Measurements from ENCODE around the gene RAB44. TPM values are rescaled to one million over a fixed set of nuclear protein-coding genes. Genes with fewer than 3 reads are reported as not detected.

RAB44 gene
- total RNA-seq, 1 experiment from 2014 or later = not detected

GRCh38 chr6:36717231-36717825 lies 19.7 kb downstream of the RAB44 start:
- Mint-ChIP-seq H3K9me3 (ENCODE audit: unreplicated experiment) (no peaks in the 10 kb centered on the region), H3K27me3 (ENCODE audit: insufficient read depth, unreplicated experiment) (no peaks in the 10 kb centered on the region), H3K27ac (ENCODE audit: unreplicated experiment) (no peak overlapping the region), H3K36me3 (ENCODE audit: insufficient read depth, unreplicated experiment) (no peaks in the 10 kb centered on the region), H3K4me1 (ENCODE audit: low read depth, unreplicated experiment) (no peaks in the 10 kb centered on the region), H3K4me3 (ENCODE audit: unreplicated experiment) (no peak overlapping the region)
- H3K27me3 ChIP-seq (replicated peaks; ENCODE audit: control insufficient read depth, insufficient read depth, low read length) = no peaks in the 10 kb centered on the region
- intact Hi-C loops (cut with micrococcal nuclease; ENCODE audit: unreplicated experiment) = no loop called here
- POLR2A ChIA-PET = no interaction called here
- peak in 1 of 2 experiments; percentile 21 for DNase-seq
- H3K9me3 ChIP-seq = no peaks in the 10 kb centered on the region
- H3K36me3 ChIP-seq (ENCODE audit: control insufficient read depth, insufficient read depth, low read length) = no peaks in the 10 kb centered on the region
- no peak overlapping the region for H3K4me3 ChIP-seq (ENCODE audit: low read depth, low read length)
- no TSS peak for BruUV-seq (replicated peaks)
- no peaks in the 10 kb centered on the region for H3K4me1 ChIP-seq
- CTCF ChIA-PET = no interaction called here
- no peak for TF ChIP-seq CTCF (IDR thresholded peaks at IDR 0.05; ENCODE audit: insufficient read depth in 1 of 2, low read depth in 1 of 2, low read length in 1 of 2, severe bottlenecking in 1 of 2, unreplicated experiment in 1 of 2)

GRCh38 chr6:36717871-36718540 lies 20.4 kb downstream of the RAB44 start:
- Mint-ChIP-seq H3K9me3 (ENCODE audit: unreplicated experiment) (no peaks in the 10 kb centered on the region), H3K4me1 (ENCODE audit: low read depth, unreplicated experiment) (no peaks in the 10 kb centered on the region), H3K27ac (ENCODE audit: unreplicated experiment) (no peak overlapping the region), H3K27me3 (ENCODE audit: insufficient read depth, unreplicated experiment) (no peaks in the 10 kb centered on the region), H3K36me3 (ENCODE audit: insufficient read depth, unreplicated experiment) (no peaks in the 10 kb centered on the region), H3K4me3 (ENCODE audit: unreplicated experiment) (no peak overlapping the region)
- no peak for TF ChIP-seq CTCF (IDR thresholded peaks at IDR 0.05; ENCODE audit: insufficient read depth in 1 of 2, low read depth in 1 of 2, low read length in 1 of 2, severe bottlenecking in 1 of 2, unreplicated experiment in 1 of 2)
- Histone ChIP-seq H3K4me3 (ENCODE audit: low read depth, low read length) (no peak overlapping the region), H3K9me3 (no peaks in the 10 kb centered on the region), H3K27me3 (replicated peaks; ENCODE audit: control insufficient read depth, insufficient read depth, low read length) (no peaks in the 10 kb centered on the region), H3K4me1 (no peaks in the 10 kb centered on the region), H3K36me3 (ENCODE audit: control insufficient read depth, insufficient read depth, low read length) (no peaks in the 10 kb centered on the region)
- ChIA-PET POLR2A (no interaction called here), CTCF (no interaction called here)
- intact Hi-C loops (cut with micrococcal nuclease; ENCODE audit: unreplicated experiment) = no loop called here
- BruUV-seq (replicated peaks) = no TSS peak
- peak in 1 of 2 experiments; percentile 18 for DNase-seq

- no peak for TF ChIP-seq CTCF (IDR thresholded peaks at IDR 0.05; ENCODE audit: insufficient read depth in 1 of 2, low read depth in 1 of 2, low read length in 1 of 2, severe bottlenecking in 1 of 2, unreplicated experiment in 1 of 2)
- H3K9me3 Mint-ChIP-seq (ENCODE audit: unreplicated experiment) = no peaks in the 10 kb centered on the region
These were observed 20.9 kb downstream of the RAB44 start for GRCh38 chr6:36718560-36718959.

More at GRCh38 chr6:36718560-36718959, 20.9 kb downstream of the RAB44 start:
- no peaks in the 10 kb centered on the region for H3K36me3 Mint-ChIP-seq (ENCODE audit: insufficient read depth, unreplicated experiment)
- H3K9me3 ChIP-seq = no peaks in the 10 kb centered on the region
- H3K27me3 ChIP-seq (replicated peaks; ENCODE audit: control insufficient read depth, insufficient read depth, low read length) = no peaks in the 10 kb centered on the region
- H3K36me3 ChIP-seq (ENCODE audit: control insufficient read depth, insufficient read depth, low read length) = no peaks in the 10 kb centered on the region
- POLR2A ChIA-PET = no interaction called here
- H3K27me3 Mint-ChIP-seq (ENCODE audit: insufficient read depth, unreplicated experiment) = no peaks in the 10 kb centered on the region
- peak in 1 of 2 experiments; percentile 2 for DNase-seq
- no peak overlapping the region for H3K4me3 Mint-ChIP-seq (ENCODE audit: unreplicated experiment)
- CTCF ChIA-PET = interaction anchor here (0.7 kb wide), 1 partner anchor 287 kb away, joined by 3 read pairs; no protein-coding TSS in a partner anchor
- intact Hi-C loops (cut with micrococcal nuclease; ENCODE audit: unreplicated experiment) = no loop called here
- no peak overlapping the region for H3K27ac Mint-ChIP-seq (ENCODE audit: unreplicated experiment)
- H3K4me1 Mint-ChIP-seq (ENCODE audit: low read depth, unreplicated experiment) = no peaks in the 10 kb centered on the region
- H3K4me1 ChIP-seq = no peaks in the 10 kb centered on the region
- no TSS peak for BruUV-seq (replicated peaks)
- H3K4me3 ChIP-seq (ENCODE audit: low read depth, low read length) = no peak overlapping the region
